ENCODE data around the gene PPP1R1B.

PPP1R1B gene

DNA sequence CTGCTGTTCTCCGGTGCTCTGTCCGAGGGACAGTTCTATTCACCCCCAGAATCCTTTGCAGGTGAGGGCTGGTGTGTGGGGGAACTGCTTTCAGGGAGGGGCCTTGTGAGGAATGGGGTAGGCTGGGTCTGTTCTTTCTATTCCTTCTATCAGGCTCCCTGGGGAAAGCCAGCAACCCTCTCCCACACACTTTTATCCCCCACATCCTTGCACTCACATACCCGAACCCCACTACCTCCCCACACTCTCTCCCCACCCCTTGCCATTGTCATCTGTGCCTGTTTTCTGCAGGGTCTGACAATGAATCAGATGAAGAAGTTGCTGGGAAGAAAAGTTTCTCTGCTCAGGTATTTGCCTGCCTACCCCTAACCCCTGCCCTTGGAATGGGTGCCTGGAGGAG lies 32.0 kb downstream of the PPP1R1B start:
- DNase-seq, result no peak

DNA sequence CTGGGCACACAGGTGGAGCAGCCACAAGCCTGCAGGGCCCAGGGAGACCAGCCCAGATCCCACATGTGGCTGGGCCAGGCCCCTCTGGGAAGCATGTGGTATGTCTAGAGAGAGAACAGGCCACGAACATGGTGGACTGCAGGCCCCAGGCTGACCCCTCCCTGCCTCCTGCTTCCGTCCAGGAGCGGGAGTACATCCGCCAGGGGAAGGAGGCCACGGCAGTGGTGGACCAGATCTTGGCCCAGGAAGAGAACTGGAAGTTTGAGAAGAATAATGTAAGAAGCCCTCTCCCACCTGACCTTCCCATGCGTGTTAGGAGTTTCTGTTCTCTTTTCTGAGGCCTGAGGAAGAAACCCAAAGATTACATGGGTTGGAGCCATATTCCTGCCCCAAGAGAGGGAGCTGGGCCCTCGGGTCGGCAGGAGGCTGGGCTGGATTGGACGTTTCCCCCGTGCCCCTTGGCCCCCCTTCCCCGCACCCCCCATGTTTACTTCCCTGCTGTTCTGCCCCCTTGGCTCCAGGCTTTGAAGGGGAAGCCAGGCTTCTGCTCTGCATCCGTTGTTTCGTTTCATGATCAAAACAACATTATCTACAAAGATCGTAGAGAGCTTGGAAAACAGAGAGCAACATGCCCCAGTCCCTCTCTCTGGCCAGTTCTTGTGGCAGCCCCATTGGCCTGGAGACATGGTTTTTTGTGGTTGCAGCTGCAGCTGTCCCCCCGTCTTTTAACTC lies 32.7 kb downstream of the PPP1R1B start:
- no peak for DNase-seq

- DNase-seq, result no peak
Observed at GRCh38 chr17:39660011-39660360, 33.2 kb downstream of the PPP1R1B start.

GRCh38 chr17:39660397-39661385 lies 33.9 kb downstream of the PPP1R1B start:
- no peak for DNase-seq

DNA sequence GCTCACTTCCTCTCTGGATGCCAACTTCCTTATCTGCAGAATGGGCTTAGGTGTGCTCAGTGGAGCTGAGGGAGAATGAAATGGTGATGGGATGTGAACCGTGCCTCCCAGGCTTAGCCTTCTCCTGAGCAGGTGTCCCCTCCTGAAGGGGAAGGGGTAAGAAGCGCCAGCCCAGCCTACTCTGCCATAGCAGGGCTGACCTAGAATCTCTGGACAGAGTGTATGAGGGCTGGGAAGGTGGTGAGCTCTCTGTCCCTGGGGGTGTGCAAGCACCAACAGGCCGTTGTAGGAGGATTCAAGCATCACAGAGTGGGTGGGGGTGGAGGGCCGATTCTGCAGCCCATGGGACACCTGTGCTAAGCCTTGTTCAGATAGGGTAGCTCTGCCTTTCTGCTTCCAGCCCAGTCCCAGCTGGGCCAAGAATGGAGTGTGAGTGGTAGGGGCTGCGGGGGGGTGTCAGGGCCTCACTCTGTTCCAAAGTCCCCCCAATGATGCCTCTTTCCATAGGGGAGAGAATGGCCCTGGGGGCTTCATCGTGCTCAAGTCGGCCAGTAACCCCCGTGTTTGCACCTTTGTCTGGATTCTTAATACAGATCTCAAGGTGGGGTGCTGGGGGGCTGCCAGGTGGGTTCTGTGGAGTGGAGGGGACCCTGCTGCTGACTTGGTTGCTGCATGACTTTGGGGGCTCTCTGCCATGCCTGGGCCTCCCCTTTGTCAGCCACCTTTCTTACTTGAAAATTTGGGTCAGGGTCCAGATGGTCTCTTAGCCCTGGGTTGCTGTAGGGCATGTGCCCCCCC lies 35.2 kb downstream of the PPP1R1B start:
- DNase-seq, result no peak

- DNase-seq, result no peak
Observed at GRCh38 chr17:39662551-39663339, 36.0 kb downstream of the PPP1R1B start.

GRCh38 chr17:39663340-39663687 lies 36.6 kb downstream of the PPP1R1B start:
- no peak for DNase-seq

GRCh38 chr17:39663688-39664580 lies 37.2 kb downstream of the PPP1R1B start:
- no peak for DNase-seq

DNA sequence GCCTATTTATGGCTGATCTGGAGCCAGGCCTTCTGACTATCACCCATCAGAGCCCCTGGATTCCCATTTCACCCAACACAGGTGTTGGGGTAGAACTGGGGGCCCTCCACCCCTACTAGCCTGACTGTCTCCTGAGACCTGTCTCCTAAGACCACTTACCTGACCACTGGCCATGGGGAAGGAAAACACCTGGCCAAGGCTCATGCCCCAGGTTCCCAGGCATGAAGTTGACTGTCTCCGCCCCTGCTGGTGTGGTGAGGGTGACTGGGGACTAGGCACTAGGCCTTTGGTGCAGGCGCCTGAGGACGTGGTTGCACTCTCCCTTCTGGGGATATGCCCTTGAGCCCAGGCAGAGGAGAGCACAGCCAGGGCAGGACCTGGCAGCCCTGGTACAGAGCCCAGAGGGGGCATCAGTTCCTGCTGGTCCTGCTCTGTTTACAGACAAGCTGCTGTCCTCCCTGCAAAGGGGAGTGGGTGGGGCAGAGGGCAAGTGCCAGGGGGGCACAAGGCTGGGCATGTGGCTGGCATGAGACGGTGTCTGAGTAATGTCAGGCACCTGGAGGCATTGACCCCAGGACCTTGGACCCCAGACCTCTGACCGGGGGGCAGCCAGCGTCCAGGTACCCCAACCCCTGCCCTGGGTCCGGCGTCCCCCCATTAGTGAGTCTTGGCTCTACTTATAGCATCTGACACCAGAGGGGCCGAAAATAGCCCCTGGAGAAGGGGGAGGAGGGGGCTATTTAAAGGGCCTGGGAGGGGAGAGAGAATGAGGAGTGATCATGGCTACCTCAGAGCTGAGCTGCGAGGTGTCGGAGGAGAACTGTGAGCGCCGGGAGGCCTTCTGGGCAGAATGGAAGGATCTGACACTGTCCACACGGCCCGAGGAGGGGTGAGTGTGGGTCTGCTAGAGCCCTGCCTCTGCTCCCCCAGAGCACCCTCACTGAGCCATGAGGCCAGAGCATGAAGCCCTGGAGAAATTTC lies 38.1 kb downstream of the PPP1R1B start, which contains the start of gene TCAP:
TCAP (plus strand) TSS at position 769 of the 981 bp plus-strand sequence; CDS start at position 780, 11 bp downstream.
- DNase-seq, result no peak

- DNase-seq, result no peak
Observed at GRCh38 chr17:39665642-39666224, 39.0 kb downstream of the PPP1R1B start.

GRCh38 chr17:39666231-39666600 lies 39.5 kb downstream of the PPP1R1B start:
- DNase-seq, result no peak

- no peak for DNase-seq
Observed at GRCh38 chr17:39666601-39667261, 40.0 kb downstream of the PPP1R1B start.

DNA sequence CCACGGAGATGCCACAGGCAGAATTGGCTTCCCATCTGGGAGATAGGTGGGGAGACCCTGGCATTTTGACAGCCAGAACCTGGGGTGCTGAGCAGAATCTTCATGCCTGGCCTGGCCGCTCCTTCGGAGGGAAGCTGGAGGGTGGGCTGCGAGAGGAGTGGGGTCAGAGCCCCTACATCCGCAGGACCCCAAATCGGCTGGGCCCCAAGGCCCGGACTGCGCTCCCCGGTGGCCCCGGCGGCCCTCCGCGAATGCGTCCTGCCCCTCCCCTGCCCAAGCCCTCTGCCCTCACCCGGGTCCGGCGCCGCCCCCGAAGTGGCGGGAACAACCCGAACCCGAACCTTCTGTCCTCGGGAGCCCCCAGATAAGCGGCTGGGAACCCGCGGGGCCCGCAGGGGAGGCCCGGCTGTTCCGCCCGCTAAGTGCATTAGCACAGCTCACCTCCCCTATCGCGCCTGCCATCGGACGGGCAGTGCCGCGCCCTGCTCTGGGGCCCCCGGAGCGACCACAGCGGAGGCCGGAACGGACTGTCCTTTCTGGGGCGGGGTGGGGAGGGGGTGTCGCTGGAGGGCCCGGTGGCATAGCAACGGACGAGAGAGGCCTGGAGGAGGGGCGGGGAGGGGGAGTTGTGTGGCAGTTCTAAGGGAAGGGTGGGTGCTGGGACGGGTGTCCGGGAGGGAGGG lies 40.7 kb downstream of the PPP1R1B start:
- no peak for DNase-seq

- peak; percentile 26 for DNase-seq
Observed at GRCh38 chr17:39667945-39668924, 41.5 kb downstream of the PPP1R1B start, which contains the start of gene PNMT. PNMT (plus strand) TSS chr17:39668453; CDS start chr17:39668476, 23 bp downstream.

GRCh38 chr17:39669897-39670735 lies 43.4 kb downstream of the PPP1R1B start:
- DNase-seq, result no peak

GRCh38 chr17:39670746-39671145 lies 44.0 kb downstream of the PPP1R1B start:
- DNase-seq, result no peak

Data from NCI-H748 treated with DMSO at 0.1 percent for 48 hours (cell line).